HG03354 (cell line): ENCODE data around the gene ORMDL2.
"Not testable (repeated sequence)": the region's sequence is repeated elsewhere in the genome, so short reads cannot be mapped to it uniquely, and the experiment has no call there.

Source experiments
- ATAC-seq: cut with Tn5 transposase; IDR thresholded peaks from one replicate; pipeline ENCODE4 v1.9.1; 2021; ENCODE audit warnings: mild to moderate bottlenecking; ENCODE audit not compliant: unreplicated experiment, poor library complexity, severe bottlenecking

Gene ORMDL2

GRCh38 chr12:55849616-55850343, 31.9 kb downstream of the ORMDL2 start:
- no peak for ATAC-seq

- no peak for ATAC-seq
Measured at GRCh38 chr12:55850401-55850800, 32.6 kb downstream of the ORMDL2 start.

GRCh38 chr12:55850893-55851292, 33.1 kb downstream of the ORMDL2 start:
- no peak for ATAC-seq

- no peak for ATAC-seq
Measured at GRCh38 chr12:55852740-55853139, 34.9 kb downstream of the ORMDL2 start.

GRCh38 chr12:55861396-55861795, 43.6 kb downstream of the ORMDL2 start:
- ATAC-seq = no peak

- ATAC-seq = no peak
Measured at GRCh38 chr12:55861871-55862270, 44.0 kb downstream of the ORMDL2 start.

GRCh38 chr12:55862286-55862685, 44.4 kb downstream of the ORMDL2 start:
- no peak for ATAC-seq

GRCh38 chr12:55862931-55863330, 45.1 kb downstream of the ORMDL2 start:
- not testable (repeated sequence) for ATAC-seq

GRCh38 chr12:55865327-55865726, 47.5 kb downstream of the ORMDL2 start:
- ATAC-seq = no peak

DNA sequence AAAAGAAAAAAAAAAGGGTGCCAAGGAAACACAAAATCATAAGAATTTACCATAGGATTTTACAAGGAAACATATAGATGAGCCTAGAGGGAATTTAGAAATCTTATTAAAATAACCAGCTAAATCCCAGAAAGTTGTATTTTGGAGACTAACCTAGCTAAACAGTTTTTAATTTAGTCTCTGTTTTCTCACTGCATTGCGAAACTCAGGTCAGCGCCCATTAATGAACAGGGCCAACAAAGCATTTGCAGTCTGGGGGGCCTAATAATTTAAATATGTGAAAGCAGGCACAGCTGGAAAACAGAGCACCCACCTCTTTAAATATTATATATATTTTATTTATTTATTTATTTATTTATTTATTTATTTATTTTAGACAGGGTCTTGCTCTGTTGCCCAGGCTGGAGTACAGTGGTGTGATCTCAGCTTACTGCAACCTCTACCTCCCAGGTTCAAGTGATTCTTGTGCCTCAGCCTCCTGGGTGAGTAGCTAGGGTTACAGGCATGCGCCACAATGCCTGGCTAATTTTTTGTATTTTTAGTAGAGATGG, 48.7 kb downstream of the ORMDL2 start:
- not testable (repeated sequence) for ATAC-seq
